HK-2 (cell line): Measurements from ENCODE around the gene MAP3K19.
"Not testable (repeated sequence)": the region's sequence is repeated elsewhere in the genome, so short reads cannot be mapped to it uniquely, and the experiment has no call there.

Experiments
- DNase-seq: peaks from one replicate; pipeline ENCODE4 v3.0.0-alpha.2; 2018; ENCODE audit not compliant: unreplicated experiment

MAP3K19 gene, protein sequence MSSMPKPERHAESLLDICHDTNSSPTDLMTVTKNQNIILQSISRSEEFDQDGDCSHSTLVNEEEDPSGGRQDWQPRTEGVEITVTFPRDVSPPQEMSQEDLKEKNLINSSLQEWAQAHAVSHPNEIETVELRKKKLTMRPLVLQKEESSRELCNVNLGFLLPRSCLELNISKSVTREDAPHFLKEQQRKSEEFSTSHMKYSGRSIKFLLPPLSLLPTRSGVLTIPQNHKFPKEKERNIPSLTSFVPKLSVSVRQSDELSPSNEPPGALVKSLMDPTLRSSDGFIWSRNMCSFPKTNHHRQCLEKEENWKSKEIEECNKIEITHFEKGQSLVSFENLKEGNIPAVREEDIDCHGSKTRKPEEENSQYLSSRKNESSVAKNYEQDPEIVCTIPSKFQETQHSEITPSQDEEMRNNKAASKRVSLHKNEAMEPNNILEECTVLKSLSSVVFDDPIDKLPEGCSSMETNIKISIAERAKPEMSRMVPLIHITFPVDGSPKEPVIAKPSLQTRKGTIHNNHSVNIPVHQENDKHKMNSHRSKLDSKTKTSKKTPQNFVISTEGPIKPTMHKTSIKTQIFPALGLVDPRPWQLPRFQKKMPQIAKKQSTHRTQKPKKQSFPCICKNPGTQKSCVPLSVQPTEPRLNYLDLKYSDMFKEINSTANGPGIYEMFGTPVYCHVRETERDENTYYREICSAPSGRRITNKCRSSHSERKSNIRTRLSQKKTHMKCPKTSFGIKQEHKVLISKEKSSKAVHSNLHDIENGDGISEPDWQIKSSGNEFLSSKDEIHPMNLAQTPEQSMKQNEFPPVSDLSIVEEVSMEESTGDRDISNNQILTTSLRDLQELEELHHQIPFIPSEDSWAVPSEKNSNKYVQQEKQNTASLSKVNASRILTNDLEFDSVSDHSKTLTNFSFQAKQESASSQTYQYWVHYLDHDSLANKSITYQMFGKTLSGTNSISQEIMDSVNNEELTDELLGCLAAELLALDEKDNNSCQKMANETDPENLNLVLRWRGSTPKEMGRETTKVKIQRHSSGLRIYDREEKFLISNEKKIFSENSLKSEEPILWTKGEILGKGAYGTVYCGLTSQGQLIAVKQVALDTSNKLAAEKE (N-terminal part only)

DNA sequence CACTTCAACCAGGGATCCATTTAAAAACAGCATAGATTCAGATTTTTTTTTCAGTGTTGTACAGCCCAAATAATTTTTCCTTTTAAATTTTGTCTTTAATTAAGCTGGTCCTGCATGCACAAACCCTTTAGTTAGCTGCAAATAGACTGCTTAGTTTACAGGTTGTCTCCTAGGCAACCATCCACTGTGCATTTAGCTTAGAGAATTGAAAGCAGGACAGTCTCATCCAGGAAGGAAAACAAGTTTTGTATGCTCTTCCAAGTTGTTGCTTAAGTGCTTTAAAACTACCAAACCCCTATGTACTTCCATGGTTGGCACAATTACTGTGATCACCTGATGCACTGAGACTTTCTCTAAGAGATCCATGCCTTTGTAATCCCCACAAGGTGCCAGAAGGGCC lies at the start of gene MAP3K19:
TSS of gene MAP3K19 (minus strand) at position 148 of the 400 bp plus-strand sequence. CDS start 22,800 bp downstream, outside the sequence.
- no peak for DNase-seq

DNA sequence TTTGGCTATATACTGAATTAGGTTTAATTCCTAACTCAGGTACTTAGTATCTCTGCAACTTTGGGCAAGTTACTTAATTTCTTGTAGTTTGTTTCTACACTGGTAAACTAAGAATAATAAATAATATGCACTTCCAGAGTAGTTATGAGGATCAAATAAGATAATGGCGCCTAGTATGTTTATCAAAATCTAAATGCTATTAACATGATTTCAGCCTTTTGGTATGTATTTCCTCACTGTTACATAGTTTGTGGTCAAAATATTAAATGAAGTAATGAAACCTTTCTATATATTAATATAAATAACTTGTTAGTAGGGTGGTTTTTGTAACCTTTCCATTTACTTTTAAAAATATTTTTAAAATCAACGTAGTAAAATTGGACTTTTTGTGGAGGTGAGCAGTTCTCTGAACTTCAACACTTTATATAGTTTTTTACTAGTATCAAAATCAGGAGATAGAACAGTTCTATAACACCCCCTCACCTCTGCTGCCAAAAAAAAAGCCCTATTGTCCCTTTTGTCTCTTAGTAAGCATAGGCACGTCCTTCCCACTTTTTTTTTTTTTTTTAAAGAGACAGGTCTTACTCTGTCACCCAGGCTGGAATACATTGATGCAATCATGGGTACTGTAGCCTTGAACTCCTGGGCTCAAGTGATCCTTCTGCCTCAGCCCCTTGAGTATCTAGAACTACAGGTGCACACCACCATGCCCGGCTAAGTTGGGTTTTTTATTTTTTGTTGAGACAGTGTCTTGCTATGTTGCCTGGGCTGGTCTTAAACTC lies 49.6 kb upstream of the MAP3K19 start:
- no peak for DNase-seq

GRCh38 chr2:135095591-135095990 lies 48.3 kb upstream of the MAP3K19 start:
- no peak for DNase-seq

- DNase-seq: no peak
Measured at GRCh38 chr2:135094508-135094907, 47.3 kb upstream of the MAP3K19 start.

DNA sequence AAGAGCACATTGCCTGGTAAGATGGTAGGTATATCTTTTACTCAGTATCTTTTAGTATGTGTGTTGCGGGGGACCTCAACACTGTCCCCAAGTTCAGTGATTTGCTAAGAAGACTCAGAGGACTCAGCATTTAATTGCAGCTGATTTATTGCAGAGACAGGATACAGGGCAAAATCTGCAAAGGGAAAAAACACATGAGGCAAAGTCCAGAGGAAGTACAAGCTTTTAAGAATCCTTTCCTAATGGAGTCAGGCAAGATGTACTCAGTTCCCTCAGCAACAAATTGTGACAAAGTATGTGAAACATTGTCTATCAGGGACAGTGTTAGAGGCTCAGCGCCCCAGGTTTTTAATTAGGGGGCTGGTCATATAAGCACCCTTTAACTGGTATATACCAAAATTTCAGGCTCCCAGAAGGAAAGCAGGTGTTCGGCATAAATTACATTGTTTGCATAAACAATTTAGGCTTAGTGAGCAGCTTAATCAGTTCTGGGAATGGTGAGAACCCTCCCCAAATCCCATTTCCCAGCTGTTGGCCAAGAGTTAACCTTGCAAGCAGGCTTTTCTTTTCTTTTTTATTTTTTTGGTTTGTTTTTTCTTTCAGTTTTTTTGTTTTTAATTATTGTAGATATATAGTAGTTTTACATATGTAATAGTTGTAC lies 46.6 kb upstream of the MAP3K19 start:
- no peak for DNase-seq

DNA sequence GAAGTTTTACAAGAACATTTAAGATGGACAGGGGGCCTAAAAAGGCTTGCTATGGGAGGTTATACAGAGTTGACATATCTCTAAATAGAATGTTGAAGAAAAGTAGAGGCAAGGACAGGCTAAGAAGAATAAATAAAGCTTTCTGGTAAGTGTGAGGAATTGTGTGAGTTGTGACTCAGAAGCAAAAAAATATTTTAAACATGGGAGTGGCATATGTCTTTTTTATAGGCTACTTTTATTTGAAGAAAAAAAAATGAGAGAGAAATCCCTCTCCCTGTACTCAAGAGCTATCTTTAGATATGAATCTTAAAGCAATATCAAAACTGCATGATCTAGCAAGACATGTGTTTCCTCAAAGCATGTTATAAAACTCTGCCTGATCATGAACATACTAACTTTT lies 45.9 kb upstream of the MAP3K19 start:
- DNase-seq: no peak

GRCh38 chr2:135091681-135092080 lies 44.4 kb upstream of the MAP3K19 start:
- DNase-seq: no peak

GRCh38 chr2:135089597-135089996 lies 42.4 kb upstream of the MAP3K19 start:
- not testable (repeated sequence) for DNase-seq

DNA sequence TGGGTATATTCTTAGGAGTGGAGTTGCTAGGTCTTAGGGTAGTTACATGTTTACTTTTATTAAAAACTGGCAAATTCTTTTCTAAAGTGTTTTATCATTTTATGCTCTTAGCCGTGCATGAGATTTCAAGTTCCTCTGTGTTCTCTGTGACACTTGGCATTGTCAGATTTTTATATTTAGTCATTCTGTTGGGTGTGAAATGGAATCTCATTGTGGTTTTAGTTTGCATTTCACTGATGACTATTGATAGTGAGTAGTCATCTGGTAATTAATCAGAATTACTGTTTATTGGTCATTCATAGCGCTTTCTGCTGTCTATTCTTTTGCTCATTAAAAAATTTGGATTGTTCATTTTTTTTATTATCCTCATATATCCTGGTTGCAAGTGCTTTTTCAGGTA lies 39.0 kb upstream of the MAP3K19 start:
- DNase-seq: no peak

- no peak for DNase-seq
Measured at GRCh38 chr2:135078417-135078816, 31.2 kb upstream of the MAP3K19 start.

- no peak for DNase-seq
Measured at GRCh38 chr2:135076556-135076955, 29.3 kb upstream of the MAP3K19 start.

- no peak for DNase-seq
Measured at GRCh38 chr2:135074216-135074615, 27.0 kb upstream of the MAP3K19 start.

- DNase-seq: no peak
Measured at GRCh38 chr2:135072125-135072997, 25.1 kb upstream of the MAP3K19 start.

DNA sequence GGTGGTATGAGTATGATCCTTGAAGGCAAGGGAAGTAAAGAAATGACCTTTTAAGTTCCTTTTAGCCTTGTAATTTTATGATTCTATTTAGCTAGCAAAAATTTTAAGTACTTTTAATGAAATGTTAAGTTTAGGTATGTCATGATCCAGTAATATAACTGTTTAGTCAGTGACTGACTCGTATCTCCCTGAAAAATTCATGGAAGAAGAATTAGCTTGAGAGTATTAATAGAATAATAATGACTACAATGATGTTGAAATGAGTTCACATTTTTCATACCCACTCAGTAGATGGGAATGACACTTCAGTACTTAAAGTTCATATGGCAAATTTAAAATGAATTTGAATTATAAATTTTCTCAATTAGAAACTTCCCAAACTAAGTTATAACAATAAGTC lies 19.5 kb upstream of the MAP3K19 start:
- no peak for DNase-seq

GRCh38 chr2:135064149-135064548 lies 16.9 kb upstream of the MAP3K19 start:
- no peak for DNase-seq

DNA sequence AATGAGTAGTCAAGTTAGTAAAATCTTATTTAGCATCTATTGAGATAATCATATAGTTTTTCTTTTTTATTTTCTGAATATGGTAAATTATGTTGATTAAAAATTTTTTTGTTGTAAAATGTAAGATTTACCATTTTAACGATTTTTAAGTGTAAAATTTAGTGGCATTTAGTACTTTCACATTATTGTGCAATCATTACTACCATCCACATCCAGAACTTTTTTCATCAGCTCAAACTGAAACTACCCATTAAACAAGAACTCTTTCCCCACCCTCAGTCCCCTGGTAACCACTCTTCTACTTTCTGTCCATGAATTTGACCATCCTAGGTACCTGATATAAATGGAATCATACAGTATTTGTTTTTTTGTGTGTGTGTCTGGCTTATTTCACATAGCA lies 16.0 kb upstream of the MAP3K19 start:
- no peak for DNase-seq

DNA sequence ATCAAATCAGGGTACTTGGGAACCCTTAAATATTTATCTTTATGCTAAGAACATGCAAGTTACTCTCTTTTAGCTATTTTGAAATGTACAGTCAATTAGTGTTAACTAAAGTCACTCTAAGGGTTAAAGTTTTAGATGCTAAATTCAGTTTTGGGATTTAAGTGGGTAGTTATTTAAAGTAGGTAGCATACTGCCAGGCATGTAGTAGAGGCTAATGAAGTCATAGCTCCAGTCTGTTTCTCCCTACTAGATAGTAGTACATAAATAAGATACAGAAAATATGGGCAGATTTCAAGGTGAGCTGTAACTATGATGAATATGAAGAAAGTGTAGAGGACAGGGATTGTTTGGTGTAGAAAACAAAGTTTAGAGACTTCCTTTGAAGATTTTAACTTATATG lies 12.3 kb upstream of the MAP3K19 start:
- no peak for DNase-seq

DNA sequence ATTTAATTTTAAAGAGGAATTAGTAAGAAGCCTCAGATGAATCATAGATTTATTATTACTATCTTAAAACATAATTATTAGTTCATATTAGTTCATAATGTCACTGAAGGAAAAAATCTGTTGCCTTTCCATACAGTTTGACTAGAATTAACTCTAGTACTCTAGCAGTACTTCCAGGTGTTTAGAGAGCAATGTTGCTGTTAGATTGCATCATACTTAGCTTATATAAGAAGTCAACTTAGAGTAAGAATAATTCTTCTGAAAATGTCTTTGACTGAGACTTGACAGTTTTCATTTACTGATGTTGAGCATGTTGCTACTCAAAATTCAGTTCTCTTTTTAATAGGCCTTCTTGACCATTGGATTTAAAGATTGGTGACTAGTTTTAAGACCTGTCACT lies 9.5 kb upstream of the MAP3K19 start:
- DNase-seq: no peak

- peak; percentile 18 for DNase-seq
Measured at GRCh38 chr2:135055182-135055786, 8.0 kb upstream of the MAP3K19 start.
